Right lobe of liver (tissue), 6 donors: ENCODE data around the gene MBNL2. TPM values are rescaled to one million over a fixed set of nuclear protein-coding genes. Genes with fewer than 3 reads are reported as not detected.

ENCODE experiments used
- ATAC-seq, 4 donors: fragments of 200-7000 bp; cut with Tn5 transposase; one replicate each; pipeline ENCODE4 v1.9.1; 2020; ENCODE audit warnings: mild to moderate bottlenecking in 4 of 4, moderate library complexity in 4 of 4
- DNase-seq, 3 donors: peaks; one replicate each; pipeline ENCODE4 v3.0.0-alpha.2; 2020
- H3K27ac ChIP-seq, 3 donors: fragments of 200-600 bp; one replicate each; pipeline ENCODE4 v1.8.0; 2022
- H3K27me3 ChIP-seq, 2 donors: fragments of 200-600 bp; one replicate each; pipeline ENCODE4 v1.8.0; 2022
- H3K36me3 ChIP-seq, 4 donors: fragments of 200-600 bp; sonication (generic) in 1 of 4; one replicate each; pipeline versions ENCODE4 v1.5.1 to v1.8.0; 2017 to 2022; ENCODE audit warnings: control low read depth in 1 of 4
- H3K4me1 ChIP-seq, 4 donors: fragments of 200-600 bp; sonication (generic) in 1 of 4; one replicate each; pipeline versions ENCODE4 v1.5.1 to v1.8.0; 2017 to 2022; ENCODE audit warnings: control low read depth in 1 of 4
- H3K4me3 ChIP-seq, 3 donors: fragments of 200-600 bp; one replicate each; pipeline ENCODE4 v1.8.0; 2022
- H3K9me3 ChIP-seq, 4 donors: fragments of 200-600 bp; sonication (generic) in 1 of 4; one replicate each; pipeline versions ENCODE4 v1.5.1 to v1.8.0; 2017 to 2022; ENCODE audit warnings: control low read depth in 1 of 4
- POLR2A ChIP-seq: fragments of 450-650 bp; IDR thresholded peaks from one replicate; pipeline ENCODE4 v1.6.1; 2017; ENCODE audit warnings: antibody characterized with exemption, mild to moderate bottlenecking
- WGBS: methylation state at CpG from one replicate; pipeline ENCODE4 v1.1.6; 2018; ENCODE audit warnings: low coverage, low lambda C conversion rate; ENCODE audit not compliant: insufficient coverage; ENCODE audit errors: missing lambda C conversion rate; 5-methylcytosine and 5-hydroxymethylcytosine counted together
- intact Hi-C, 2 donors: fragments of 100-400 bp; cut with DNase I; formaldehyde crosslinking; loops; one replicate each; pipeline versions ENCODE4 v1.11.2 to v1.14.1; 2022
- total RNA-seq, 6 experiments: library from RNA; depleted of rRNA in 2 of 6; stranded (reverse); fragments of >200 nt in 2 of 6; fragmentation: NEBNext Ultra II Directional in 3 of 6; extraction: Animal tissue kit (Norgen Biotek cat#: 25700) in 3 of 6; gene quantifications; one replicate each; pipeline versions ENCODE4 v1.1.0 to v1.2.4, GENCODE V29; 2016 to 2023
- TF ChIP-seq, protein P1 (sequence below), 4 donors: fragments of 200-600 bp in 3 of 4; fragments of 450-650 bp in 1 of 4; IDR thresholded peaks; one replicate each; pipeline versions ENCODE4 v1.5.1 to v1.8.0; 2016 to 2022; ENCODE audit warnings: antibody characterized with exemption in 4 of 4, mild to moderate bottlenecking in 2 of 4
- donor health status: DM: no; HTN: yes; CAD: no.
- donor health status: DM: no; HTN: no; CAD: no.
- donor health status: DM: no; HTN: no; CAD: no.
- donor health status: DM: no; HTN: yes; CAD: no.
- donor health status: DM: no; HTN: yes; CAD: no.

MBNL2 gene
- total RNA-seq, 6 experiments from 2014 or later = 30.3 to 135 (median 81.5) TPM

DNA sequence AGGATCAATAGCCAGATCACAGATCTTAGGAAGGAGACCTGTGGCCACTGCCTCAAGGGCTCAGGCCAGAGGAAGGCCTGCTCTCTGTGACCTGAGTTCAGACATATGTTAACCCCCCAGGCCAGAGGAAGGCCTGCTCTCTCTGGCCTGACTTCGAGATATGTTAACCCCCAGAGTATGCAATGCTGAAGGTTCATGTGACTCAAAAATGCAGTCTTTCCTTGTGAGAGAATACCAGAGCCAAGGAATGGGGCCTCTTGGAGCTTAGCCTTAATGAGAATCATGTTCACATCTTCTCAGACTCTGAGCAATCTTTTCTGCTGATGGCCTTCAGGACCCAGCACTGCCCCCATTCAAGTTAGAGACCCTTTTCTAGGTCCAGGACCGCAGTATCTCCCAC, 36.7 kb downstream of the MBNL2 start:
- H3K4me3 ChIP-seq = no peak overlapping the region
- WGBS = 100% methylated on average over 2 of the region's 2 CpGs
- intact Hi-C loops = no loop called here
- TF ChIP-seq, protein P1, sequence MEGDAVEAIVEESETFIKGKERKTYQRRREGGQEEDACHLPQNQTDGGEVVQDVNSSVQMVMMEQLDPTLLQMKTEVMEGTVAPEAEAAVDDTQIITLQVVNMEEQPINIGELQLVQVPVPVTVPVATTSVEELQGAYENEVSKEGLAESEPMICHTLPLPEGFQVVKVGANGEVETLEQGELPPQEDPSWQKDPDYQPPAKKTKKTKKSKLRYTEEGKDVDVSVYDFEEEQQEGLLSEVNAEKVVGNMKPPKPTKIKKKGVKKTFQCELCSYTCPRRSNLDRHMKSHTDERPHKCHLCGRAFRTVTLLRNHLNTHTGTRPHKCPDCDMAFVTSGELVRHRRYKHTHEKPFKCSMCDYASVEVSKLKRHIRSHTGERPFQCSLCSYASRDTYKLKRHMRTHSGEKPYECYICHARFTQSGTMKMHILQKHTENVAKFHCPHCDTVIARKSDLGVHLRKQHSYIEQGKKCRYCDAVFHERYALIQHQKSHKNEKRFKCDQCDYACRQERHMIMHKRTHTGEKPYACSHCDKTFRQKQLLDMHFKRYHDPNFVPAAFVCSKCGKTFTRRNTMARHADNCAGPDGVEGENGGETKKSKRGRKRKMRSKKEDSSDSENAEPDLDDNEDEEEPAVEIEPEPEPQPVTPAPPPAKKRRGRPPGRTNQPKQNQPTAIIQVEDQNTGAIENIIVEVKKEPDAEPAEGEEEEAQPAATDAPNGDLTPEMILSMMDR (IDR thresholded peaks at IDR 0.05) = no peak
- TF ChIP-seq POLR2A = no peak
- H3K9me3 ChIP-seq = no peaks in the 10 kb centered on the region
- DNase-seq (no peak), ATAC-seq (no peak)
- H3K27me3 ChIP-seq = no peaks in the 10 kb centered on the region
- no peaks in the 10 kb centered on the region for H3K36me3 ChIP-seq
- peaks cover 0 to 78% (median 43%) of the 10 kb centered on the region in 4 donors for H3K4me1 ChIP-seq
- peak overlapping the region; percentile 90 to 93 (median 91) for H3K27ac ChIP-seq

DNA sequence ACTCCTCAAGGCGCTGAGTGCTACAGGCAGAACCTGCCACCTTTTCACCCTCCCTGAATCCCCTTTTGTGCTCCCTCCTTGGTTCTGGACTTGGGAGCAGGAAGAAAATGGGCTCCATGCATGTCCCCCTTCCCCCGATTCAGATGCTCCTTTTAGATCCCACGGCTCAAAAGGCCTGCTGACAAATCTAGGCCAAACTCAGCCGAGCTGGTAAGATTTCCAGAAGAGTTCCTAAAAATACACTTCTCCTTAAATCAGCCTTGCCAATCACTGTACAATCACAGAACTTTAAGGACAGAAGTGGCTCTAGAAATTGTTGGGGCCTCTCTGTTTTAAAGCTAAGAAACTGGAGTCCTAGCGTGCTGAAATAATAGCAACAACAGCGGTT, 37.3 kb downstream of the MBNL2 start:
- H3K36me3 ChIP-seq = no peaks in the 10 kb centered on the region
- no peaks in the 10 kb centered on the region for H3K9me3 ChIP-seq
- H3K27me3 ChIP-seq = no peaks in the 10 kb centered on the region
- H3K4me1 ChIP-seq = peaks cover 0 to 81% (median 43%) of the 10 kb centered on the region in 4 donors
- ATAC-seq (no peak), DNase-seq (no peak)
- no peak for TF ChIP-seq POLR2A
- TF ChIP-seq, protein P1 (IDR thresholded peaks at IDR 0.05) = no peak
- peak overlapping the region; percentile 90 to 93 (median 91) for H3K27ac ChIP-seq
- intact Hi-C loops = no loop called here
- WGBS = 79% methylated on average over 5 of the region's 6 CpGs
- H3K4me3 ChIP-seq = no peak overlapping the region

DNA sequence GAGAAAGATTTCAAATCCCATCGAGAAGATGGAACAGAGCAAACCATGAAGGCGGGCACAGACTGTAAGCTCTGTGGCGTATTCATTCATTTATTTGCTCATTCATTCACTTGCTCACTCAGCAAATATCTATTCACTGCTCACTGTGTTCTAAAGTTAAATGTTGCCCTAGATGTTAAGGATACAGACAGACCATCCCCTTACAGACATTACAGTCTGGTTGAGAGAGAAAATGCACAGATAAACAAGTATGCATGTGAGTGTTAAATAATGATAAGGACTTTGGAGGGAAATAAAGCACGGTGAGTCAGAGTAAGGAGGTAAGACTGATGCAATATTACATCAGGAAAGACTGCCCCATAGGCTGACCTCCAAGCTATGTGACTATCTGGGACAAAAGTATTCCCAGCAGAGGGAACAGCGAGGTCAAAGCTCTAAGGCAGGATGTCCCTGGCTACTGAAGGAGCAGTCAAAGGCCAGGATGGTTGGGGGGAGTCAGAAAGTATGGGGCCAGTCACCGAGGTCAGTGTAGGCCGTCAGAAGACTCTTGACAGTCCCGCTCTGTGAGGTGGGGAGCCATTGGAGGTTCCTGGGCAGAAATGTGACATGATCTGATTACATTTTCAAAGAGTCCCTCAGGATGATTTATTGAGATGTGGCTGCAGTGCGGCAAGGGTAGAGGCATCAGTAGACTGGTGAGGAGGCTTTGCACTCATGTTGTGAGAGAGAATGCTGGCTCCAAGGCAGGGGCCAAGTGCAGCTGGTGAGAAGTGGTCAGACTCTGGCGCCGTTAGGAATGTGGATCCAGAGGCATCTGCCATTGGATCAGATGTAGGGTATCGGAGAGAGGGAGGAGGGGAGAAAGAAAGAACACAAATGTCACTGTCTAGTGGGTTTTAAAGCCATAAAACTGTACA, 37.9 kb downstream of the MBNL2 start:
- intact Hi-C loops = no loop called here
- peak; percentile 19 for TF ChIP-seq POLR2A
- TF ChIP-seq, protein P1 (IDR thresholded peaks at IDR 0.05) = peak in 1 of 4 donors; percentile 4
- no peaks in the 10 kb centered on the region for H3K27me3 ChIP-seq
- H3K27ac ChIP-seq = peak overlapping the region; percentile 90 to 93 (median 91)
- DNase-seq = peak in 1 of 3 donors; percentile 30
- H3K36me3 ChIP-seq = no peaks in the 10 kb centered on the region
- peak; percentile 33 to 70 (median 55) for ATAC-seq
- H3K4me3 ChIP-seq = no peak overlapping the region
- 58% methylated on average over 12 of the region's 12 CpGs for WGBS
- H3K9me3 ChIP-seq = no peaks in the 10 kb centered on the region
- H3K4me1 ChIP-seq = peaks cover 0 to 77% (median 40%) of the 10 kb centered on the region in 4 donors

DNA sequence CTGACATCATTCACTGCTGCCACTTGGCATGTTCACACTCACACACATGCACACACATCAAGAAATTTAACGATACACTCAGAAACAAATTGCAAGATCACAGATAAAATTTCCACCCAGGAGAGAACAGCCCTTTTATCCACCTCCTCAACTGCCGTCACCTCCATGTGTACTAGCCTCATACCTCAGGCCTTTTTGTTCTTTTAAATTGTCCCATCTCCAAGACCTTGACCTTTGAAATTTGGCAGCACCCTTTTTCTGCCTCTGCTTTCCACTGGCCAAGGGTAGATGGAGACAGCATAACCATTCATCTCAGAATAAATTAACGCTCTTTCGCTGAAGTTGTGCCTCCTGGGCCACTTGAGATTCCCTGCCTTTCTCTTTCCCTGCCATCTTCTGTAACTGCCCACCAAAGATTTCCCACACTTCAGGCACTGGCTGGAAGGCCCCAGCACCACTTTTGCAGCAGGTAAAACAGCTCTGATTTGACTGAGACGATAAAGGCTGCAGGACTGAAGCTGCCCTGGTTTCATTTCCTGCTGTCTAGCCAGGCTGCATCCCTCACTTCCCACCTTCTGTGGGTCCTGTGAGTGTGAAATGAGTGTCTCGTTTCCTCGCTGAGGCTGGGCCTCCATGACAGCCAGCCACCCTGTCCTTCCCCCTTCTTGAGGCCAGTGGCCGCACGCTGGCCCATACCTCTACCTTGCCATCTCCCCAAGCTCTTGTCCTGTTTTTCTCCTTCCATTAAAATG, 39.3 kb downstream of the MBNL2 start:
- TF ChIP-seq, protein P1 (IDR thresholded peaks at IDR 0.05) = no peak
- TF ChIP-seq POLR2A = peak; percentile 60
- Histone ChIP-seq H3K27me3 (no peaks in the 10 kb centered on the region), H3K9me3 (no peaks in the 10 kb centered on the region), H3K4me1 (peaks cover 0 to 65% (median 34%) of the 10 kb centered on the region in 4 donors), H3K27ac (peak overlapping the region; percentile 78 to 93 (median 90)), H3K36me3 (no peaks in the 10 kb centered on the region), H3K4me3 (no peak overlapping the region)
- DNase-seq = peak in 1 of 3 donors; percentile 64
- intact Hi-C loops = no loop called here
- WGBS = 19% methylated on average over 7 of the region's 9 CpGs
- ATAC-seq = peak; percentile 9 to 51 (median 40)
